Keratinocyte (primary cell): ENCODE data around the gene MDM2. TPM values are rescaled to one million over a fixed set of nuclear protein-coding genes. Genes with fewer than 3 reads are reported as not detected.

Experiments used
- DNase-seq: peaks from one replicate; pipeline ENCODE4 v3.0.0-alpha.2; 2011; ENCODE audit warnings: low read depth, missing footprints, low spot score
- FAIRE-seq: peaks from 2 replicates; lab custom pipeline; 2011; peaks lifted over from hg19 to GRCh38; lab: Jason Lieb, UNC
- H2AFZ ChIP-seq: 2 replicates; pipeline ENCODE4 v1.6.0; 2012; ENCODE audit warnings: low read length, control low read depth, inconsistent platforms; ENCODE audit not compliant: control insufficient read depth
- H3K27ac ChIP-seq: 2 replicates; pipeline ENCODE4 v1.5.1; 2011; ENCODE audit warnings: low read length; ENCODE audit not compliant: control insufficient read depth, insufficient read depth
- H3K27me3 ChIP-seq: 3 replicates; pipeline ENCODE4 v1.6.0; 2011; ENCODE audit warnings: low read length; ENCODE audit not compliant: control insufficient read depth, insufficient read depth; ENCODE audit errors: extremely low read depth
- H3K36me3 ChIP-seq, 2 experiments: 2 replicates in 1 of 2; 3 replicates in 1 of 2; pipeline ENCODE4 v1.5.1; 2011; ENCODE audit warnings: low read length in 2 of 2, mild to moderate bottlenecking in 1 of 2; ENCODE audit not compliant: control insufficient read depth in 2 of 2, insufficient read depth in 2 of 2; ENCODE audit errors: extremely low read depth in 1 of 2
- H3K4me1 ChIP-seq: 3 replicates; pipeline ENCODE4 v1.5.1; 2011; ENCODE audit warnings: low read length; ENCODE audit not compliant: control insufficient read depth, insufficient read depth; ENCODE audit errors: extremely low read depth
- H3K4me2 ChIP-seq: 3 replicates; pipeline ENCODE4 v1.6.0; 2011; ENCODE audit warnings: low read depth, low read length; ENCODE audit not compliant: control insufficient read depth, insufficient read depth; ENCODE audit errors: extremely low read depth
- H3K4me3 ChIP-seq, 3 experiments: fragments of 200-600 bp in 1 of 3; sonication (generic) in 1 of 3; 2 replicates in 2 of 3; 3 replicates in 1 of 3; pipeline ENCODE4 v1.5.1; 2011 to 2016; ENCODE audit warnings: low read length in 3 of 3, mild to moderate bottlenecking in 3 of 3, control low read depth in 2 of 3, inconsistent platforms in 1 of 3, low read depth in 1 of 3, mixed read lengths in 1 of 3, mixed run types in 1 of 3, moderate library complexity in 1 of 3; ENCODE audit not compliant: control insufficient read depth in 2 of 3, insufficient read depth in 2 of 3; ENCODE audit errors: extremely low read depth in 1 of 3
- H3K79me2 ChIP-seq: 2 replicates; pipeline ENCODE4 v1.6.0; 2012; ENCODE audit warnings: low read length; ENCODE audit not compliant: control insufficient read depth, insufficient read depth
- H3K9ac ChIP-seq: 3 replicates; pipeline ENCODE4 v1.6.0; 2011; ENCODE audit warnings: low read length; ENCODE audit not compliant: control insufficient read depth, insufficient read depth; ENCODE audit errors: extremely low read depth
- H3K9me1 ChIP-seq: 3 replicates; pipeline ENCODE4 v1.6.0; 2011; ENCODE audit warnings: low read length; ENCODE audit not compliant: control insufficient read depth, insufficient read depth; ENCODE audit errors: extremely low read depth
- H3K9me3 ChIP-seq: 2 replicates; pipeline ENCODE4 v1.5.1; 2012; ENCODE audit warnings: low read depth, low read length; ENCODE audit not compliant: control insufficient read depth
- H4K20me1 ChIP-seq: 3 replicates; pipeline ENCODE4 v1.6.0; 2011; ENCODE audit warnings: low read length; ENCODE audit not compliant: control insufficient read depth, insufficient read depth; ENCODE audit errors: extremely low read depth
- EZH2 ChIP-seq: IDR thresholded peaks from one replicate; pipeline ENCODE4 v1.6.1; 2012; ENCODE audit warnings: inconsistent platforms, mild to moderate bottlenecking, low read length, moderate library complexity
- dilution Hi-C: fragments of 300-500 bp; cut with MboI; formaldehyde crosslinking; loops from one replicate; pipeline ENCODE4 v1.7.0; 2020; ENCODE audit warnings: low sequenced_read_pairs; ENCODE audit not compliant: extremely low pct_ligation_motif_present
- polyA plus RNA-seq, 5 experiments: library from polyadenylated mRNA; depleted of rRNA in 3 of 5; stranded (reverse) in 3 of 5; stranded (forward) in 1 of 5; unstranded in 1 of 5; fragments of >200 nt; gene quantifications; 1 replicate in 1 of 5; 2 replicates in 3 of 5; 3 replicates in 1 of 5; pipeline versions ENCODE4 v1.2.1 to v1.2.3, GENCODE V29; 2011 to 2012; ENCODE audit warnings: missing spikeins in 2 of 5, low read depth in 1 of 5, low replicate concordance in 1 of 5
- TF ChIP-seq, protein P1 (sequence below), 3 experiments: IDR thresholded peaks in 1 of 3; conservative IDR thresholded peaks in 1 of 3; optimal IDR thresholded peaks in 1 of 3; 2 replicates in 2 of 3; 3 replicates in 1 of 3; pipeline versions ENCODE3 to v1.5.1; 2011; ENCODE audit warnings: low read length in 3 of 3, mild to moderate bottlenecking in 3 of 3, moderate library complexity in 2 of 3, control low read depth in 1 of 3, inconsistent platforms in 1 of 3; ENCODE audit not compliant: insufficient read depth in 2 of 3; ENCODE audit errors: extremely low read depth in 1 of 3

Gene MDM2
- polyA plus RNA-seq, 1 donor (not counting 4 experiments of a cell fraction or from before 2014, with no cell fraction given) = 55.0 TPM

DNA sequence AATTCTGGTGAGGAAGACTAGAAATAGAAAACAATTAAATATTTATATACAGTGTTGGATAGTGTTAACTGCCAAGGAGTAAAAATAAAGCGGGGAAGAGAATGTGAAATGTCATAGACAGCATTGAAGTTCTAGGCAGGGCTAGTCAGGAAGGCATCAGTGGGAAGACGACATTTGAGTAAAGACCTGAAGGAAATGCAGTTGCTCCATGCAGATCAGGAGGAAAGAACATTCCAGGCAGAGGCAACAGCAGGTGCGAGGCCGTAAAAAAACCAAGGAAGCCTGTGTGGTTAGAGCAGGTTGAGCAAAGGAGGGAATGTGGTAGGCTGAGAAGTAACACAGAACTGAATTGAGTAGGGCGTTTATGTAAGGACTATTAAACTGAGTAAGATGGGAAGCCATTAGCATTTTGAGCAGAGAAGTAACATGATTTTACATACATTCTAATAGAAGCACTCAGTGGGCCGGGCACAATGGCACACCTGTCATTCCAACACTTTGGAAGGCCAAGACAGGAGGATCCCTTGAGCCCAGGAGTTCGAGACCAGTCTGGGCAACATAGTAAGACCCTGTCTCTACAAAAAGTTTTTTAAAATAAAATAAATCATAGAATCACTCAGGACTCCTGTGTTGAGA lies 47.1 kb upstream of the MDM2 start:
- peaks cover 4 to 5% of the 10 kb centered on the region in 2 experiments for H3K36me3 ChIP-seq

DNA sequence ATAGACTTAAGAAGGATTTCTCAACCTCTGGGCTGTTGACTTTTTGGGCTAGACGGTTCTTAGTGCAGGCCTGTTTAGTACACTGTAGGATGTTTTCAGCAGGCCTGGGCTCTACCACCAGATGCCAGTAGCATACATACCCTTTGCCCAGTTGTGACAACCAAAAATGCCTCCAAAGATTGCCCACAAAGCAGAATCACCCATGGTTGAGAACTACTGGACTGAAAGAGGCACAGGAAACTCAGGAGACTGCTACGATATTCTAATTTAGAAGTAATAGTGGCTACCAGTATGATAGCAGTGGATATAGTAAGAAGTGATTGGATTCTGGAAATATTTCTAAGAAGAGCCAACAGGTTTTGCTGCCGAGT lies 46.5 kb upstream of the MDM2 start:
- no peaks in the 10 kb centered on the region for H3K4me1 ChIP-seq
- no peak overlapping the region for H3K4me2 ChIP-seq
- H2AFZ ChIP-seq = no peak overlapping the region
- H3K36me3 ChIP-seq = peaks cover 4 to 5% of the 10 kb centered on the region in 2 experiments
- H3K27me3 ChIP-seq = no peaks in the 10 kb centered on the region
- FAIRE-seq = no peak
- TF ChIP-seq EZH2 = no peak
- TF ChIP-seq, protein P1, sequence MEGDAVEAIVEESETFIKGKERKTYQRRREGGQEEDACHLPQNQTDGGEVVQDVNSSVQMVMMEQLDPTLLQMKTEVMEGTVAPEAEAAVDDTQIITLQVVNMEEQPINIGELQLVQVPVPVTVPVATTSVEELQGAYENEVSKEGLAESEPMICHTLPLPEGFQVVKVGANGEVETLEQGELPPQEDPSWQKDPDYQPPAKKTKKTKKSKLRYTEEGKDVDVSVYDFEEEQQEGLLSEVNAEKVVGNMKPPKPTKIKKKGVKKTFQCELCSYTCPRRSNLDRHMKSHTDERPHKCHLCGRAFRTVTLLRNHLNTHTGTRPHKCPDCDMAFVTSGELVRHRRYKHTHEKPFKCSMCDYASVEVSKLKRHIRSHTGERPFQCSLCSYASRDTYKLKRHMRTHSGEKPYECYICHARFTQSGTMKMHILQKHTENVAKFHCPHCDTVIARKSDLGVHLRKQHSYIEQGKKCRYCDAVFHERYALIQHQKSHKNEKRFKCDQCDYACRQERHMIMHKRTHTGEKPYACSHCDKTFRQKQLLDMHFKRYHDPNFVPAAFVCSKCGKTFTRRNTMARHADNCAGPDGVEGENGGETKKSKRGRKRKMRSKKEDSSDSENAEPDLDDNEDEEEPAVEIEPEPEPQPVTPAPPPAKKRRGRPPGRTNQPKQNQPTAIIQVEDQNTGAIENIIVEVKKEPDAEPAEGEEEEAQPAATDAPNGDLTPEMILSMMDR (optimal IDR thresholded peaks at IDR 0.05 in 1 of 3, IDR thresholded peaks at IDR 0.05 in 1 of 3, conservative IDR thresholded peaks at IDR 0.05 in 1 of 3; ENCODE audit: extremely low read depth in 1 of 3, insufficient read depth in 2 of 3, low read length in 3 of 3) = no peak
- no peak overlapping the region for H3K4me3 ChIP-seq
- no peaks in the 10 kb centered on the region for H4K20me1 ChIP-seq
- H3K9me1 ChIP-seq = no peaks in the 10 kb centered on the region
- H3K27ac ChIP-seq = no peak overlapping the region
- no peaks in the 10 kb centered on the region for H3K9me3 ChIP-seq
- no peaks in the 10 kb centered on the region for H3K79me2 ChIP-seq
- H3K9ac ChIP-seq = no peak overlapping the region
- no peak for DNase-seq
- dilution Hi-C loops = no loop called here

More for the DNA sequence above, 47.1 kb upstream of the MDM2 start:
- TF ChIP-seq, protein P1 (optimal IDR thresholded peaks at IDR 0.05 in 1 of 3, IDR thresholded peaks at IDR 0.05 in 1 of 3, conservative IDR thresholded peaks at IDR 0.05 in 1 of 3; ENCODE audit: extremely low read depth in 1 of 3, insufficient read depth in 2 of 3, low read length in 3 of 3) = no peak
- no peak for TF ChIP-seq EZH2
- Histone ChIP-seq H3K27ac (no peak overlapping the region), H3K79me2 (no peaks in the 10 kb centered on the region), H3K9ac (no peak overlapping the region), H3K4me2 (no peak overlapping the region), H3K4me3 (no peak overlapping the region), H4K20me1 (no peaks in the 10 kb centered on the region), H3K9me1 (no peaks in the 10 kb centered on the region), H3K4me1 (no peaks in the 10 kb centered on the region), H3K27me3 (no peaks in the 10 kb centered on the region), H3K9me3 (no peaks in the 10 kb centered on the region), H2AFZ (no peak overlapping the region)
- DNase-seq (no peak), FAIRE-seq (no peak)
- dilution Hi-C loops = no loop called here
